HCT116 (cell line): ENCODE results near the gene ZNF254. TPM values are rescaled to one million over a fixed set of nuclear protein-coding genes. Genes with fewer than 3 reads are reported as not detected.
A peak's percentile ranks its signal among the peaks of the same experiment; 100 is the strongest.

Experiments
- ATAC-seq: fragments of 200-7000 bp; cut with Tn5 transposase; 2 replicates; pipeline ENCODE4 v1.9.1; 2020; ENCODE audit warnings: mild to moderate bottlenecking, moderate library complexity
- BruUV-seq: library from RNA; stranded (reverse); fragments of 400-500 nt; replicated peaks from 2 replicates; lab custom pipeline; 2021; lab: Mats Ljungman, UMichigan
- CTCF ChIA-PET: fragments of 300-600 bp; sonication (Branson Sonifier 250); formaldehyde crosslinking; loops from one replicate; lab custom pipeline; 2021; ENCODE audit warnings: antibody characterized with exemption; lab: Charles Lee
- POLR2A ChIA-PET: fragments of 300-600, 350-600 bp; sonication (Branson Sonifier 250); formaldehyde crosslinking; loops from one replicate; lab custom pipeline; 2021; ENCODE audit warnings: antibody characterized with exemption; lab: Charles Lee
- RAD21 ChIA-PET, 2 experiments: fragments of 300-600 bp; sonication (Branson Sonifier 250); formaldehyde crosslinking; loops; one replicate each; lab custom pipeline; 2023; ENCODE audit warnings: low total read pairs in 2 of 2; ENCODE audit not compliant: uncharacterized antibody in 2 of 2, unreplicated experiment in 2 of 2, low non-redundant PET in 1 of 2; lab: Charles Lee
- DNase-seq: peaks from one replicate; pipeline ENCODE4 v3.0.0-alpha.2; 2010; ENCODE audit warnings: low read depth, low spot score
- H2AFZ ChIP-seq: fragments of 200-600 bp; shearing (Covaris generic), sonication (generic); 2 replicates; pipeline ENCODE4 v1.6.1; 2017; ENCODE audit warnings: low read depth, mixed run types, mixed read lengths, antibody characterized with exemption, low read length; ENCODE audit not compliant: poor library complexity, severe bottlenecking
- H3K27ac ChIP-seq: 2 replicates; pipeline ENCODE4 v1.5.1; 2012; ENCODE audit warnings: low read depth, low read length
- H3K27me3 ChIP-seq: fragments of 200-600 bp; sonication (generic); 2 replicates; pipeline ENCODE4 v1.6.1; 2016; ENCODE audit warnings: mixed run types, low read length, mixed read lengths; ENCODE audit not compliant: insufficient read depth
- H3K36me3 ChIP-seq, 2 experiments: fragments of 200-500 bp in 1 of 2; fragments of 200-600 bp in 1 of 2; sonication (Bioruptor generic) in 1 of 2; sonication (generic) in 1 of 2; 2 replicates each; pipeline versions ENCODE4 v1.5.1 to v1.6.1; 2014 to 2016; ENCODE audit warnings: low read length in 2 of 2, inconsistent platforms in 1 of 2, mixed read lengths in 1 of 2, mixed run types in 1 of 2; ENCODE audit not compliant: insufficient read depth in 2 of 2, control insufficient read depth in 1 of 2
- H3K4me1 ChIP-seq, 2 experiments: fragments of 200-600 bp in 1 of 2; sonication (generic) in 1 of 2; 2 replicates each; pipeline versions ENCODE4 v1.5.1 to v1.6.1; 2012 to 2017; ENCODE audit warnings: low read length in 2 of 2, inconsistent platforms in 1 of 2, mild to moderate bottlenecking in 1 of 2, mixed read lengths in 1 of 2, mixed run types in 1 of 2, moderate library complexity in 1 of 2; ENCODE audit not compliant: insufficient read depth in 2 of 2, control insufficient read depth in 1 of 2
- H3K4me2 ChIP-seq: fragments of 200-600 bp; sonication (generic); 2 replicates; pipeline ENCODE4 v1.6.1; 2017; ENCODE audit warnings: mixed run types, low read length, mixed read lengths
- H3K4me3 ChIP-seq, 2 experiments: fragments of 200-600 bp in 1 of 2; sonication (generic) in 1 of 2; replicated peaks in 1 of 2; 2 replicates each; pipeline ENCODE4 v1.5.1; 2011 to 2016; ENCODE audit warnings: low read length in 2 of 2, control low read depth in 1 of 2, low read depth in 1 of 2, mild to moderate bottlenecking in 1 of 2, mixed read lengths in 1 of 2, mixed run types in 1 of 2
- H3K79me2 ChIP-seq: fragments of 200-600 bp; sonication (generic); 2 replicates; pipeline ENCODE4 v1.6.1; 2017; ENCODE audit warnings: mild to moderate bottlenecking, mixed run types, low read length, moderate library complexity, mixed read lengths; ENCODE audit not compliant: insufficient read depth
- H3K9ac ChIP-seq: fragments of 200-600 bp; sonication (generic); 2 replicates; pipeline ENCODE4 v1.6.1; 2016; ENCODE audit warnings: low read length, mixed read lengths
- H3K9me2 ChIP-seq: fragments of 200-600 bp; sonication (generic), shearing (Covaris generic); 2 replicates; pipeline ENCODE4 v1.6.1; 2017; ENCODE audit warnings: mixed run types, mild to moderate bottlenecking, moderate library complexity; ENCODE audit not compliant: insufficient read depth
- H3K9me3 ChIP-seq, 2 experiments: fragments of 200-500 bp in 1 of 2; fragments of 200-600 bp in 1 of 2; sonication (Bioruptor generic) in 1 of 2; sonication (generic) in 1 of 2; 2 replicates each; pipeline ENCODE4 v1.6.1; 2014 to 2017; ENCODE audit warnings: low read length in 2 of 2, mixed read lengths in 2 of 2, inconsistent platforms in 1 of 2, low read depth in 1 of 2, mild to moderate bottlenecking in 1 of 2, mixed run types in 1 of 2, moderate library complexity in 1 of 2; ENCODE audit not compliant: control insufficient read depth in 1 of 2, insufficient read depth in 1 of 2
- H4K20me1 ChIP-seq: fragments of 200-600 bp; sonication (generic), shearing (Covaris generic); 2 replicates; pipeline ENCODE4 v1.6.1; 2017; ENCODE audit warnings: mixed run types, mild to moderate bottlenecking, moderate library complexity; ENCODE audit not compliant: insufficient read depth
- CBX3 ChIP-seq: IDR thresholded peaks from 2 replicates; pipeline ENCODE4 v1.6.1; 2012; ENCODE audit warnings: low read depth
- CEBPB ChIP-seq: IDR thresholded peaks from 2 replicates; pipeline ENCODE4 v1.6.1; 2012; ENCODE audit warnings: low read depth
- EZH2 ChIP-seq: fragments of 200-600 bp; sonication (generic); IDR thresholded peaks from 2 replicates; pipeline ENCODE4 v1.6.1; 2017; ENCODE audit warnings: antibody characterized with exemption, mixed run types
- EZH2phosphoT487 ChIP-seq: fragments of 200-600 bp; IDR thresholded peaks from 2 replicates; pipeline ENCODE4 v1.6.1; 2018; ENCODE audit warnings: antibody characterized with exemption, borderline replicate concordance
- JUND ChIP-seq: IDR thresholded peaks from 2 replicates; pipeline ENCODE4 v1.6.1; 2012
- MAX ChIP-seq: IDR thresholded peaks from 2 replicates; pipeline ENCODE4 v1.6.1; 2012
- POLR2A ChIP-seq: IDR thresholded peaks from 2 replicates; pipeline ENCODE4 v1.7.0; 2011; ENCODE audit warnings: borderline replicate concordance; ENCODE audit not compliant: insufficient read depth, insufficient read length; ENCODE audit errors: extremely low read depth
- POLR2AphosphoS5 ChIP-seq: IDR thresholded peaks from 2 replicates; pipeline ENCODE4 v1.6.1; 2011; ENCODE audit warnings: mild to moderate bottlenecking, low read depth, low read length, moderate library complexity
- SIN3A ChIP-seq: IDR thresholded peaks from 2 replicates; pipeline ENCODE4 v1.6.1; 2012; ENCODE audit warnings: low read depth
- SRF ChIP-seq: IDR thresholded peaks from 2 replicates; pipeline ENCODE4 v1.6.1; 2012; ENCODE audit warnings: low read depth
- TCF7L2 ChIP-seq: IDR thresholded peaks from 2 replicates; pipeline ENCODE4 v1.7.0; 2011; ENCODE audit warnings: borderline replicate concordance, inconsistent platforms; ENCODE audit not compliant: insufficient read depth, insufficient read length; ENCODE audit errors: extremely low read depth
- ZNF274 ChIP-seq: fragments of 200-500 bp; sonication (Bioruptor generic); IDR thresholded peaks from 2 replicates; pipeline ENCODE4 v1.6.1; 2014; ENCODE audit warnings: mild to moderate bottlenecking, low read depth, low read length, inconsistent platforms
- intact Hi-C: fragments of 100-400 bp; cut with micrococcal nuclease; formaldehyde crosslinking; loops from 2 replicates; pipeline ENCODE4 v1.10.0; 2022
- total RNA-seq: library from RNA; stranded (reverse); gene quantifications from one replicate; pipeline ENCODE4 v1.2.1, GENCODE V29; 2021; ENCODE audit not compliant: unreplicated experiment

The ZNF254 gene
- total RNA-seq, 1 experiment from 2014 or later = 2.5 TPM

DNA sequence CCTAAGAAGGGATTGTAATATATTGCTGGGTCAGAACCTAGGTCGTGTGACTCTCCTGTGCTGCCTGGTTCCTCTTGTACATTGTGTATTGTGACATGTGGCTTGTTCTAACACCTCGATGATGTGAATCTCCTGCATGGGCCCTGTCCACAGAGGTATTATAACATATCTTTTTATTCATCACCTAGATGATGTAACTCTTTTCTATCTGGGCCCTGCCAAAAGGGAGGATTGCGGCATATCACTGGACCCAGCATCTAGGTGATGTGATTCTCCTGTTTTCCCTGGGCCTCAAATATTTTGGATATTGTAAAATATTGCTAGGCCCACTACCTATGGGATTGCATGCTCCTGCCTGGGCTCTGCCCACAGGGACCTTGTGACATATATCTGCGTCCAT lies 33.4 kb upstream of the ZNF254 start:
- no peaks in the 10 kb centered on the region for H3K79me2 ChIP-seq
- RAD21 ChIA-PET = no interaction called here
- H2AFZ ChIP-seq = no peak overlapping the region
- CTCF ChIA-PET = no interaction called here
- no peaks in the 10 kb centered on the region for H3K27me3 ChIP-seq
- H3K9ac ChIP-seq = no peak overlapping the region
- TF ChIP-seq ZNF274 (no peak), MAX (no peak), SRF (no peak), POLR2A (no peak), EZH2 (no peak), EZH2phosphoT487 (no peak), SIN3A (no peak), CBX3 (no peak)
- H3K9me3 ChIP-seq = peaks cover 0 to 3% of the 10 kb centered on the region in 2 experiments; a peak in 1 of 4 replicates
- H3K27ac ChIP-seq = no peak overlapping the region
- H3K4me1 ChIP-seq = peaks cover 0 to 14% of the 10 kb centered on the region in 2 experiments; a peak in 1 of 4 replicates
- ATAC-seq = no peak
- DNase-seq = no peak
- no peak overlapping the region for H3K4me3 ChIP-seq
- intact Hi-C loops = no loop called here
- no peaks in the 10 kb centered on the region for H3K9me2 ChIP-seq
- H4K20me1 ChIP-seq = no peaks in the 10 kb centered on the region
- POLR2A ChIA-PET = no interaction called here
- no TSS peak for BruUV-seq
- H3K36me3 ChIP-seq = peaks cover 2 to 4% of the 10 kb centered on the region in 2 experiments; a peak in 1 of 4 replicates
- no peak overlapping the region for H3K4me2 ChIP-seq

DNA sequence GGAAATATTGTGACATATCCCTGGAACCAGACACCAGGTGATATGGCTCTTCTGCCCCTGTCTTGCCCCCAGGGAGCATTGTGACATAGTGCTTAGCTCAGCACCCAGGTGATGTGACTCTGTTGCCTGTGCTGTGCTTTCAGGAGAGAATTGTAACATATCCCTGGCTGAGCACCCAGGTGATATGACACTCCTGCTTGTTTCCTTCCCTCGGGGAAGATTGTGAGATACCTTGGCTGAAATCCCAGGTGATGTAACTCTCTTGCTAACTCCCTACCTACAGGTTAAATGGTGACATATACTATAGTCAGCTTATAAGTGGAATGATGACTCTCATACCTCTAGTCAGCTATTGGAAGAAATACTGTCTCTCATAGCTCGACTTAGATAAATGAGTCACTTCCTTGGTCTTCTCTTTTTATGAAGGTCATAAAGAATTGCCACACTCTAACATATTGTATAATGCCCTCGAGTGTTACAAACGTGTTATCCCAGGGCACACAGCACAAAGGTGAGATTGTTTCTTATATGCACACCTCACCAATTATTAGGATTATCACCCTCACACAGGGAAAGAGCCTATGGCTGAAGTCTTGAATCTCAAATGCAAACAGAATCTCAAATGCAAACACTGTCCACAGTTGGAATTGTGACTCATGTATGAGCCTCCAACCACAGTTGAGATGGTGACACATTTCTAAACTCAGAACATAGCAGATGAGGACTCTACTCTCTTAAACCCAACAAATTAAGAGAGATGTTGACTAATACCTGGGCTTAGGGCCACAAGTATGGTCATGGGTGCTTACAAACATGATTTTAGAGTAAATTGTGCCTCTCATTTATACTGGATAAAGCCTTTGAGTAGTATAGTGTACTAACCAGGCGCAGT lies 32.7 kb upstream of the ZNF254 start:
- peak; percentile 28; the same call in 1 of the 2 replicates for TF ChIP-seq CEBPB
- no peak for TF ChIP-seq TCF7L2
- no peak for TF ChIP-seq POLR2AphosphoS5
- TF ChIP-seq ZNF274 = no peak
- no peak; the same call in 1 of the 2 replicates for TF ChIP-seq JUND
- no peak for TF ChIP-seq POLR2A
- TF ChIP-seq MAX = no peak
- CTCF ChIA-PET = no interaction called here
- RAD21 ChIA-PET = no interaction called here
- Histone ChIP-seq H3K9me3 (peaks cover 0 to 3% of the 10 kb centered on the region in 2 experiments; a peak in 1 of 4 replicates), H4K20me1 (no peaks in the 10 kb centered on the region), H3K27ac (no peak overlapping the region), H3K9ac (no peak overlapping the region), H3K79me2 (no peaks in the 10 kb centered on the region), H3K4me2 (no peak overlapping the region), H3K36me3 (peaks cover 0 to 4% of the 10 kb centered on the region in 2 experiments; a peak in 1 of 4 replicates), H3K27me3 (no peaks in the 10 kb centered on the region), H3K4me3 (no peak overlapping the region), H3K9me2 (no peaks in the 10 kb centered on the region), H2AFZ (no peak overlapping the region), H3K4me1 (peaks cover 0 to 14% of the 10 kb centered on the region in 2 experiments; a peak in 1 of 4 replicates)
- ATAC-seq (peak; percentile 49; the same call in 1 of the 2 replicates), DNase-seq (peak; percentile 24)
- POLR2A ChIA-PET = interaction anchor here (1.1 kb wide), 1 partner anchor 21 kb away, joined by 3 read pairs; no protein-coding TSS in a partner anchor
- no TSS peak for BruUV-seq
- intact Hi-C loops = no loop called here
